AG09319 (cell line): Measurements from ENCODE around the gene OPRL1.

Experiments used
- DNase-seq: peaks from one replicate; pipeline ENCODE4 v3.0.0-alpha.2; 2010; ENCODE audit warnings: low read depth; ENCODE audit errors: extremely low read depth
- TF ChIP-seq, protein P1 (sequence below): IDR thresholded peaks from 2 replicates; pipeline ENCODE4 v1.5.1; 2011; ENCODE audit warnings: low read depth, mild to moderate bottlenecking, inconsistent platforms, low read length, moderate library complexity

The OPRL1 gene

DNA sequence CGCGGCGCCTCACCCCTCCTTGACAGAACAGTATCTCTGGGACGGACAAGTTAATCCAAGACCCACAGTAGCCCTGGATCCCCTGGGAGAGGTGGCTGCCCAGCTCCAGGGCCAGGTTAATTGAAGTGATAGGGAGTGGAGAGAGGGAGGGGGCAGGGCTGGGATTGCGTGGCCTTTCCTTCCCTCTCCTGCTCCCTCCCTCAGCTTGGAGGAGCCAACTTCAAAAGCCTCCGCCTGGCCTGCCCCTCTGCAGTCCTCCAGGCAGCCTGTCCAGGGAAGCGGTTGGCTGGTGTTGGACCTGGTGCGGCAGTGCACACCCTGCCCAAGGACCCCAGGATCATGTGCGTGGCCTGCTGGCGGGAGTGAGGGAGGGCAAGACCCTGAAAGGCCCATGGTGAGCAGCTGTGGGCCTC, 43.9 kb upstream of the OPRL1 start, which contains the start of gene C20orf204:
C20orf204 (plus strand) TSS at position 250 of the 413 bp plus-strand sequence; CDS start at position 392, 142 bp downstream.
- DNase-seq: no peak
- TF ChIP-seq, protein P1, sequence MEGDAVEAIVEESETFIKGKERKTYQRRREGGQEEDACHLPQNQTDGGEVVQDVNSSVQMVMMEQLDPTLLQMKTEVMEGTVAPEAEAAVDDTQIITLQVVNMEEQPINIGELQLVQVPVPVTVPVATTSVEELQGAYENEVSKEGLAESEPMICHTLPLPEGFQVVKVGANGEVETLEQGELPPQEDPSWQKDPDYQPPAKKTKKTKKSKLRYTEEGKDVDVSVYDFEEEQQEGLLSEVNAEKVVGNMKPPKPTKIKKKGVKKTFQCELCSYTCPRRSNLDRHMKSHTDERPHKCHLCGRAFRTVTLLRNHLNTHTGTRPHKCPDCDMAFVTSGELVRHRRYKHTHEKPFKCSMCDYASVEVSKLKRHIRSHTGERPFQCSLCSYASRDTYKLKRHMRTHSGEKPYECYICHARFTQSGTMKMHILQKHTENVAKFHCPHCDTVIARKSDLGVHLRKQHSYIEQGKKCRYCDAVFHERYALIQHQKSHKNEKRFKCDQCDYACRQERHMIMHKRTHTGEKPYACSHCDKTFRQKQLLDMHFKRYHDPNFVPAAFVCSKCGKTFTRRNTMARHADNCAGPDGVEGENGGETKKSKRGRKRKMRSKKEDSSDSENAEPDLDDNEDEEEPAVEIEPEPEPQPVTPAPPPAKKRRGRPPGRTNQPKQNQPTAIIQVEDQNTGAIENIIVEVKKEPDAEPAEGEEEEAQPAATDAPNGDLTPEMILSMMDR: no peak

DNA sequence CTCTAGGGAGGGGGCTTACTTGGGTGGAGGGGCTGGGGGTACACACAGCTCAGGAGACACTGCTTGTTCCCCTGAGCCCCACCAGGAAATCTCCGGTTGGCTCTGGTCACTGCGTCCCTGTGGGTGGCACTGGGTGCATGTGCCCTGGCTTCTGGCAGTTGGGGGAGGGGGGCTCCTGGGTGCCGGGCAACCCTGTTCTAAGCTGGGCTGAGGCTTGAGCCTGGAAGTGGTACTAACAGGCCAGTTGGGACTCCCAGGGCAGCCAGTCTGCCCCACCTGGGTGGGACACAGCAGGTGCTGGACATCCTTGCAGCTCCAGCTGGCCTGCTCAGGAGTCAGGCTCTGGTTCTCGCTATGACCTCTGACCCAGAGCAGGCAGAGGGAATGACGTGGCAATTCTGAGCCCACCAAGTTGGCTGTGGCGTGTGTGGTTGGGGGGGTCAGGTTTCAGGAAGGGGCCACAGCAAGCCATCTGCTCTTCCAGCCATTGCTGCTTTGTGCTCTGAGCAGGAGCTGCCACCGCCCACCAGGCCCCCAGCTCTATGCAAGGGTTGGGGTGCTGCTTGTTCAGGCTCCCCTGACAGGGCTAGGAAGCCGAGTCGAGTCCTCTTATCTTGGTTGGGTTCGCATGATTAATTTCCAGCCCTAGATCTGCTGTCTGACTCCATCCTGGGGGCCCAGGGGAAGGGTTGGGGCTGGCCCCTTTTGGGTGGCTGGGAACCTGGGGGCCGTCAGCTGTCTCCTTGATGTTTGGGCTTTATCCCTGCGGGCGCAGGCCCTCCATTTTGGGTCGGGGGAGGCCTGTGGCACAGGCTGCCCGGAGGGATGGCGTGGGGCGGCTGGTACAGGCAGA, 43.3 kb upstream of the OPRL1 start:
- no peak for DNase-seq
- TF ChIP-seq, protein P1: no peak

DNA sequence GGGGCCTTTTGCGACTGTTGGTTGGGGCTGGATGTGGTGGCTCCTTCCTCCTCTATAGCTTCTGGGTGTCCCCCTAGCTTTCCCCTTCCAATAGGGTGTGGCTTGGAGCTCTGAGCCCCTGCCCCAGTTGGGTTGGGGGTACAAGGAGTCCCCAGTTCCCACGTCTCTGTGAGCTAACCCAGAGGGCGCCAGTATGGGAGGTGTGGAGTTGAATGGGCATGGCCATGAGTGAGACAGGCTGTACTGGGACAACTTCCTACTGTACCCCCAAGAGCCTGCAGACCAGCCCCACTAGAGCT, 42.7 kb upstream of the OPRL1 start:
- DNase-seq: no peak

GRCh38 chr20:64037498-64038213, 42.2 kb upstream of the OPRL1 start:
- TF ChIP-seq, protein P1: no peak
- no peak for DNase-seq

More for the DNA sequence above, 42.7 kb upstream of the OPRL1 start:
- TF ChIP-seq, protein P1: no peak

- TF ChIP-seq, protein P1: no peak
- no peak for DNase-seq
Measured at GRCh38 chr20:64038224-64038564, 41.7 kb upstream of the OPRL1 start.

DNA sequence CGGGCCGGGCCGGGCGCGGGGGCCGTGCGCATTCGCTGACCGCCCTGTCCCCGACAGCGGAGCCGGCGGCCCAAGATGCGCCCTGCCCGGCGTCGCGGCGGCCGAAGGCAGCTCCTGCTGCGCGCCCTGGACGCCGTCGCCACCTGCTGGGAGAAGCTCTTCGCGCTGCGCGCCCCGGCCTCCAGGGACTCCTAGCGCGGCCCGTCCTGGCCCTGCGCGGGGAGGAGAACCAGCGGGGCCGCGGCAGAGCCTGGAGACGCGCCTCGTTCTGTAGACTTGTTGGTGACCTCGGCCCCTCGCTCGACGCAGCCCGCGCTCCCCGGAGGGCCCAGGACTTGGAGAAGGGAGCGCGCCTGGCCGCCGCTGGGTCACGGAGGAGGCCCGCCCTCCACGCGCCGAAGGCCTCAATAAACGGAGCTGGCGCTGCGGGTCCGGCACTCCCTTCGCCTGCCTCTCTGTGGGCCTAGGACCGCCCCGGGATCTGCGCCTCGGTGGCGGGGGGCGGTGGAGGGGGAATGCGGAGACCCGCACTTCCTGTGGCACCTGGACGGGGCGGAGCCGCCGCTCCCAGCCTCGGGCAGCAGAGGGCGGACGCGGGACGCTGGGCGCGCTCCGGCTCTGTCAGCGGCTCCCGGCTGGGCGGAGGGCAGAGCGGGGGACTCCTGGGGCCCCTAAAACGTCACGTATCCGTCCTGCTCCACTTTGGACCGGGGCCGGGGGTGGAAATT, 41.2 kb upstream of the OPRL1 start:
- no peak for DNase-seq
- TF ChIP-seq, protein P1: peak; percentile 52
